ENCODE measurements around the gene TWIST2.

The TWIST2 gene

DNA sequence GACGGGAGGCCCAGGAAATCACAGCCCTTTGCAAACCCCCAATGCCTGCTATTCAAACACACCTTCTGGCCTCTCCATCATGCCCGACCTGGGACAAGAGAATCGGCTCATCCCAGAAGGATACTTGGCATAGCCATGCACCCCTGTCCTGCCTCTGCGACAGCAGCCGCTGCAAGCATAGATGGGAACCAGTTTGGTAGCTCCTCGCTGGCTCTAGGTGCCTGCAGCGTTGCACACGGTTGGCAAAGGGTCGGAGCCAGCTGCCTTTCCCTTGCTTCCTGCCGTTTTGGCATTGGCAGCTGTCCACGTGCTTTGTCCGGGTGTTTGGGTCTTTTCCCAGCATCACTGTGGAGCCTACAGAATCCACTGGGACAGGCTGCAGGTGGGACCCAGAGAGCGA lies 76.9 kb downstream of the TWIST2 start:
- DNase-seq, result no peak

DNA sequence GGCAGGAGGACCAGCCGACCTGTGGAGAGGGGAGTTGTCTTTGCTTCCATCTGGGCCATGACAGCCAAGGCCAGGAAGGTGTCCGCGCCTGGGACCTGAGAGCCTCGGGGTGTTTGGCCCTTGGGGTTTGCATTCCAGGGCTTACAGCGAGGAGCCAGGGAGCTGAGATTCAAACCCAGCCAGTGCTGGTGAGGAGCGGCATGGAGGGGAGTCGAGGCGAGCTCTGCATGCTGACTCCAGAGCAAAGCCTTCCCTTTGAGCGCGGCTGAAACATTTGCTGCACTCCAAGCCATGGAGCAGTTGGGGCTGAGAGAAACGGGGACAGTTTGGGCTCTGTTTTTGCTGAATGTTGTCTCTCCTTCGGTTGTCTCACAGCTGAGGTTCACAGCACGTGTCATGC lies 77.4 kb downstream of the TWIST2 start:
- DNase-seq, result no peak

DNA sequence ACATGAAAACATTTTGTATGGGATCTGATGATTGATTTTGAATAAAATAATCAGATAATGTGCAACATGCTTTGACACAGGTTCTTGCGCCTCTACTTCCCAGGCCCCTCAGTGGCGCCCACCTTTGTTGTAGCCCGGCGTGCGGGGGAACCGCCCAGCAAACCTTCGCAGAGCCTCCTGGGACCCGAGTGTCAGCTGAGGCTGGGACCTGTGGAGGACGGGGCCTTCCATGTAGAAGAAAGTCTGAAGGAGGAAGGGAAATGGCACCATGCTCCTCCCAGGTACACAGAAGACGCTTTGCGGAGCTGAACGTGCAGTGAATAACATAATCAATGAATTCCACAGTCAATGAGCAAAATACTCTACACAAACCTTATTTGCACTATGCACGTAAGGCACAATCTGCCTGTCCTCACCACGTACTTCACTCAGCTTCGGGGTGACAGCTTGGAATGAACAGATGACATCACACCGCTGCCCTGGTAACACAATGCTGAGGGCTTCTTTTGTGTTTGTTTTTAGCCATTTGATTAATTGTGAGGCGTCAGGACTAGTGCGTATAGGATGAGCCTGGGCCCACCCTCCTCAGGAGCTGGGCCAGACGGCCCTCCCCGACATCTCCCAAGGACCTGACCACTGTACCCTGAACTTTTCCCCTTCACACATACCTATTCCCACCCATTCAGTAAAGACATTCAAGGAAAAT lies 78.1 kb downstream of the TWIST2 start:
- DNase-seq, result no peak

DNA sequence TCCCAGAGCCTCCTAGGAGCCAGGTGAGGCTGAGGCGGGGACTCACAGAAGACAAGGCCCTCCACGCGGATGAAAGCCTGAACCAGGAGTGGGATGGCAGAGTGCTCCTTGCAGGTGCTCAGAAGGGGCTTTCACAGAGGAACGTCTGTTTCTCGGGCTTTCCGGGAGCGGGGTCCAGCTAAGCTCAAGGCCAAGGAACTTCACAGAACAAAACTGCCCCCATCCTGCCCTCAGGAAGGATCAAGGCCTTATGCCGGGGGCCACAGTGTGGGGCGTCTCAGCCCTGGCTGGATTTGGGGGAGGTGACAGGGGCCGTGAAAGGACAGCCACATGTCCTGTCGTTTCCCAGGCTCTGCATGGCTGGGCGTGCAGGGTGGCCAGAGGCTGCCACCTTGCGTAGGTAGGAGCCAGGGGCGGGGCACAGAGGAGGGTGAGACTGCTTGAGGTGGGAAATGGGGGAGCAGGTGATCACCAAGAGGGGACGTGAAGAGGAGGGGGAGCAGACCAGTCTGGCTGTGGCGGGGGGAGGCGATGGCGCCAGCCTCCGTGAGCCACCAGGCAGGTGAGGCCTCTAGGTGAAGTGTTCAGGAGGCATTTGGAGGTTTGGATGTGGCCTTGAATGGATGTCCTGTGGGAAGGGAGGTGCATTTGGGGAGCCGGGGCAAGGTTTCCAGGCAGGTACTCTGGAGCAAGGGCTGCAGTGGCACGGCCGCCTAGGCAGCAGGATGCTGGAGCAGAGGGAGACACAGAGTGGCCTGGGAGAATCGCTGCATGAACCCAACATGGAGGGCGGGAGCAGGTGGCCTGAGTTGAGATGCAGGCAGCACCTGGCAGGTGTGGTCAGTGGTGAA lies 79.1 kb downstream of the TWIST2 start:
- no peak for DNase-seq

DNA sequence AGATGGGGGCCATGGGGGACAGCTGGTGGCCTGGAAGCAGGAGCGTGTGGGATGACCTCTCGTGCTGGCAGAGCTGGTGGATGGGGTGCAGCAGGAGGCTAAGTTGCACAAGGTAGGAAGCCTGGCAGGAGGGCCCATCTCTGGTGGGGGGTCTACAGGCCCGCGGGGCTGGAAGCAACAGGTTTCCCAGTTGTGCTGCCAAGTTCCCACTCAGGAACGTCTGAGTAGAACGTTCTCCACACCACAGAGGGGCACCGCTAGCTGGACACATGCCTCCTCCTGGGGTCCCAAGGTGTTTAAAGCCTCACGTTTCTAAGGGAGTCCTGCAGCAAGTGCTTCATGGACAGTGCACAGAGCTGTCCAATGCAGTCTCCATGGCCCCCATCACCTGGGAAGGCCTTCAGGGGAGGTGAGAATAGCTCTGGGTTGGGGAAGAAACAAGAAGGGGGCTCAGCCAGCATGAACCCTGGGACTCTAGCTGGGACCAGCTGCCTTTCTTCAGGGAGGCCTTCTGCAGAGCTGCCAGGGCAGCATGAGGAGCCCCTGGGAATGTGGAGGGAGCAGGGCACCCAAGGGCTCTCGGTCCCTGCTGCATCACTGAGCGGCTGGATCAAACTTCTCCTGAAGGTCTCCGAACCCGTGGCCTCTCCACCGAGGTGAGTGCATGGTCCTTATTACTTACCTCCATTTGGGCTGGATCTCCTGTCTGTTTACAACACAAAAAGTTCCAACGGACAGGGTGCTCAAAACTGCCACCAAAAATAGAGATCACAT lies 80.0 kb downstream of the TWIST2 start:
- DNase-seq, result no peak

DNA sequence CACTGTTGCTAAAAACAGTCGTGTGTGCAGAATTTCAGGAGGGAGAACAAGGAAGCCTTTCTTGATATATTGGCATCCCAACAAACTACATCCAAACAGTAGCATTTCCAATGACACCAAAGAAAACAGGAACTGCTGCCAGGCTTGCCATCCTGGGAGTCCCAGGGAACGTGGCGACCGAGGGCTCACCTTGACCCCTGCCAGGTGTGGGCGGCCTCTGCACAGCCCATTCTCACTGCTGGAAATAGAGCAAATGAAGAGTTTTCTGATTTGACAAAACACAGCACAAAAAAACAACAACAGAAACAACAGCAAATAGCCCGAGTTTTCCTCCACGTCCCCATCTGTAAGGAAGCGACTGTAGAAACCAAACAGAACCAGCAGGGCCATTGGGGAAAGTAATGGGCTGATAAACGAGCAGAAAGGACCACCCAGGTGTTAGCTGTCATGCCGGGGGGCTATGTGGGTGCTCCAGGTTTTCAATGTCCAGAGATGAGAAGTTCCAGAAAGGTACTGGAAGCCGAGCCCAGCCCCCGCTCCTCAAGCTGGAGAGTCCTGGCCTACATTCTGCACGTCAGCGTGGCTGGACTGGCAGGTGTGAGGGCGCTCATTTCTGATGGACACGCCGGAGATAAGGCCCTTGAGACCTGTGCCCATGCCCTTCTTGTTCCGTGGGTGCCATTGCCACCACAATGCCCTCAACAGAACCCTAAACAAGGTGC lies 80.8 kb downstream of the TWIST2 start:
- DNase-seq, result no peak

DNA sequence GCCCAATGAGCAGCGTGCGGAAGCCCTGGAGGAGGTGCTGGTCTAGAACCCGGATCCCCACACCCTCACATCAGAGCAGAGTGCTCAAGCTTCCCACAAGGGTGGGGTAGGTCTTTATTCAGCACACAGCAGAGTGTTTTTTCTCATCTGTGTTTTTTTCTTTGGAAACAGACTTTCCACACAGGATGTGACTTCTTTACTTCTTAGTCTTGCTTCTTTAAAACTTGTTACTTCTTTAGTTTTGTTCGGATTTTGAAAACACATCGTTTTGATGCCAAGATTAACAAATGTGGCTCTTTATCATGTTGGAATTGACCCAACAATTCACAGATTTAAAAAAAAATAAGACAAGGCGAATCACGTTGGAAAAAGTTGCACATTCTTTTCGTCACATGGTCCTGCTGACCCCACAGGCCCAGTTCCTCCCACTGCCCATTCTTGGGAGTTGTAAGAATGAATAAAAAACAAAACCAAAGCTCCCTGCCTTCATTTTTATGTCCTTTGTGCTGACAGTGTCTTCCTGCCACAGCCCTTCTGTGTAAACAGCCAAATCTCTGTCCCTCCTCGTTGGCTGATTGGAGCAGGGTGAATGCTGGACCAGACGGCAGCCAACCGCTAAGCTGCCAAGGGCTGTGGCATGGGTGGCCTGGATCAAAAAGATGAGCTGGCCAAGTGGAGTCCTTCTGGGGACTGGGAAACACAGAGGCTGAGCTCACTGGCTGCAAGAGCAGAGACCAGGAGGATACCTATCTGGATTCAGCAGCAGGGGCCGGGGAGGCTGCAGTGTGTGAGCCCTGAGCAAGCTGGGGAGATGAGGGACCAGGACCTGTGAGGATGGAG lies 81.6 kb downstream of the TWIST2 start:
- DNase-seq, result no peak

DNA sequence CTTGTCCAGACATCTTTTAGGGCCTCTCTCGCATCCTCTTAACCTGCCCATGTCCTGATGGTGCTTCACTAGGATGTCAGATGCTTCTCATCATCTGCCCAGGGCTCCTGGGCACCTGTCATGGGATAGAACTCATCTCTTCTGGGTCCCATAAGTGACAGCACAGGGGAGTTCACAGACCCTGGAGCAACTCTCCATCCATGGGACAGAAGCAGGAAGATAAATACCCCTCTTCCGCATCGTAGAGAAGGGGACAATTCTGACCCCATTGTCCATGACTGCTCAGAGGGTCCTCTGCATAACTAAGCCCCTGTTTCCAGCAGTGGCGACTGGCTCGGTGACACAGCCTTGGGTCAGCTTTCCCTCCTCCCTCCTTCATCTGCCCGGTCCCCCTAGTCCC lies 82.3 kb downstream of the TWIST2 start:
- DNase-seq, result no peak

DNA sequence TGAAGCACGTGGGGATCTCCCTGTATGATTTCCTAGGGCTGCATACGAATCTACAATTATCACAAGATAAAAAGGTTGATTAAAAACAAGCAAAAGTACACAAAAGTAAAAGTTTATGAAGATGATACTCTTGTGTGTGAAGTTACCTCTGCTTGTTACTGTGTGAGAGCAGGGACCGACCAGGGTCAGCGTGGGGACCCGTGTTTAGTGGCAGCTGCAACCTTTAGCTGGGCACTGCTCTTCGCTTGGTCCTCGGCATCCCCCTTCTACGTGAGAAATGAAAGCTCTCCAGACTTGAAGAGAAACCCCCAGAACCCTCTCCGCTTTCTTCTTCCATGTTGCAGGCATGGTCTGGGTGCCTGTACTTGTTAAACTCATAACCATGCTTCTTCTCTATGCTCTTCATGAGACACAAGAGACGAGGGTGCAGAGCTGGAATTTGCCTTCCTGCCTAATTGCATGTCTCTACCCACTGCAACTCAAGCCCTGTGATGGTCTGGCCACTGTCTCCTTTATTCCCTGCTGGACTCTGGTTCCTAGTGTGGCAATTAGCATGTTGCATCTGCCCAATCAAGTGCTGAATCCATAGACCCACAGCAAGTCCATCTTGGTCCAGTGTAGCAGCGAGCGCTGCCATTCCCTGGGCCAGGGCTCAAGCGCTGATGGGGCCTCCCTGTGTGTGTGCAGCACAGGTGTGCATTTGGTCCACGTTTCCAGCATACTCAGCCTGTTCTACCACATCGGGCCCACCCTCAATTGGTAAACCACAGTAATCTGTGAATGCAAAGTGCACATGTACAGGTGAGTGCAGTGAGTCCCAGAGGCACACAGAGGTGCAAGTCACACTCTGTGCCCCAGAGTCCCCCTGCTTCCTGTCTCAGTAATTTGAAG lies 88.5 kb downstream of the TWIST2 start:
- DNase-seq, result no peak

DNA sequence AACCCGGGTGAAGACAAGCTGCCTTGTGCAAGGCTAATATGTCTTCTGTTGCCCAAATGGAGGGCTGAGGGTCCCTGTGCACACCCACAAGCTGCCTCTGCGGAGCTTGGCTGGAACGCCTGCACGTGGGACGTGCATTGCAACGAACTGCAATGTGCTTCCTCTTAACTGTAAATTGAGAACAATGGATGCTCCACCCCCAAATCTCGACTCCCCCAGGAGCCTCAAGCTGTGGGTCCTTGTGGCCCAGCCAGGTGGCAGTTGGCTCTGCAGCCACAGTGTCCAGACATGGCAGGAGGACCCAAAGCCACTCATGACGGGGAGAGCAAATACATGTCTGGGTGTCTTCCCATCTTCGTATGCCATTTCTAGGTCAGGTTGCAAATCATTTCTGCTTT lies 90.1 kb downstream of the TWIST2 start:
- no peak for DNase-seq

DNA sequence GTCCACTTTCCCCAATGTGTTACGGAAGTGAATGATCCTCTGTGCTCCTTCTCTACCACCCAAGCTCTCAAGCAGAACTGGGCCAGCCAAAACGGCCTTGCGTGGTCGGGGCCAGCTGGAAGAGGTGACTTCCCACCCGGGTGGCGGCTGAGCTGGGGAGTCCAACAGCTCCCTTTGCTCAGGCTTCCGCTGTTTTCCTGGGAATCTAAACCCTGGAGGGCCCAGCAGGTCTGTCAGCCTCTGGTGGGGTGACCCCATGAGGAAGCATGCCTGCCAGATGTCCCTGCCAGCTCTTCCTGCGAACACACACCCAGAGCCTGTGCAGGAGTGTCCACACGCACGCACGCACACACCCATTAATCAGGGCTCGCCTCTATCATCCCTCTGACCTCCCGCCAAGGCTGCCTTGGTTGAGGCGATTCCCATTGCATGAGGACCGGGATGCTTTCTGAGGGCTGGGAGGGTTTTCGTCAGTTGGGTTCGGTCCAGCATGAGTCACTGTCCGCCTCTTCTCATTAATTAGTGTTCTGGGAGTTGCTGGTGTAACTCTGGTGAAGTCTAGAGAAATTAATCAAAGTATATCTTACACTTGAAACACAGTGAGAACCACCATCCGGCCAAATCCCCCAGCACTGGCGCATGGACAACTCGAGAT lies 90.6 kb downstream of the TWIST2 start:
- no peak for DNase-seq

DNA sequence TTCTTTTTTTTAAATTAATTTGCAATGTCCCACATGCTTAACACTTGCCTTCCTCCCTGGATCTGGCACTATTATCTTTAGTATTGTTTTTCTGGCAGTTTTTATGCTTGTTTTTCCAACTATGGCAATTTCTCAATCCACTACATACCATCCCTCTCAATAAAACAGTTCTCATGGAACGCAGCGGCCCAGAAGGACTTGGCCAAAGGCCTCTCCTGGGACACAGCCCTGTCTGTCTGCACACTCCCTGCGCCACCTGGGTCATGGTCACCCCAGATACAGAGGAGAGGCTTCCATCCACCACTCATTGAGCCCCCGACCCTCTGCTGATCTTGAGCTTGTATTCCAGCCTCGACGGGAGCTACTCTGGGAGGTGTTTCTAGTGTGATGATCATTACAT lies 91.2 kb downstream of the TWIST2 start:
- DNase-seq, result no peak

DNA sequence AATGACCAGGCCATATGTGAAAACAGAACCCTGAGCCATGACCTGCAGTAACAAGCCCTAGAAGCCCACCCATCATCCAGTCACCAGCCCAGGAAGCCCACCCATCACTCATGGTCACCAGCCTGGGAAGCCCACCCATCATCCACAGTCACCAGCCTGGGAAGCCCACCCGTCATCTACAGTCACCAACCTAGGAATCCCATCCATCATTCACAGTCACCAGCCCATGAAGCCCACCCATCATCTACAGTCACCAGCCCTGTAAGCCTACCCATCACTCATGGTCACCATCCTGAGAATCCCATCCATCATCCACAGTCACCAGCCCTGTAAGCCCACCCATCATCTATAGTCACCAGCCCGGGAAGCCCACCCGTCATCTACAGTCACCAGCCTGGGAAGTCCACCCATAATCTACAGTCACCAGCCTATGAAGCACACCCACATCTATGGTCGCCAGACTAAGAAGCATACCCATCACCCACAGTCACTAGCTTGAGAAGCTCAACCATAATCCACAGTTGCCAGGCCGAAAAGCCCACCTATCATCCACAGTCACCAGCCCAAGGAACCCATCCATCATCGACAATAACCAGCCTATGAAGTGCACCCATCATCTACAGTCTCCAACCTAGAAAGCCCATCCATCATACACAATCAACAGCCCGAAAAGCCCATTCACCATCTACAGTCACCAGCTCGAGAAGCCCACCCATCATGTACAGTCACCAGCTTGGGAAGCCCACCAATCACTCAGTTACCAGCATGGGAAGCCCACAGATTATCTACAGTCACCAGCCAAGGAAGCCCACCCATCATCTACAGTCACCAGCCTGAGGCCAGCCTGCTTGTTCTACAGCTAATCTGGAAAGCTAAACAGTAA lies 91.9 kb downstream of the TWIST2 start:
- no peak for DNase-seq

DNA sequence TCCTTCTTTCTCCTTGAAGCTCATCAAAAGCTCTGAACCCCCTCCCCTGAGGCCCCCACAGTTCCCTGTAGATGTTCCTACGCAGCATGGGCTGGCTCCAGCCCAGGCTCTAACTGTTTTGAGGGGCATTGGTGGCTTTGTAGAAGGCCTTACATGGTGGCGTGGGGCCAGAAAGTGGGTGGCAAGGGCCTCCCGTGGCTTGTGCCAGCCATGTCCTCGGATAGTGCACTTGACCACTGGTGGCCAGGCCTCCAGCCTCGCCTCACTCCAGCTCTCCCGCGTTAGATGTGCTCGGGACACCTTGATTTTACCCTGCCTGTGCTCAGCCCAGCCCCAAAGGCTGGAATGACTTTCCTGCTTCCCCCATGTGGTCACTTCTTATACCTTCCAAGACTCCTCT lies 92.9 kb downstream of the TWIST2 start:
- no peak for DNase-seq

DNA sequence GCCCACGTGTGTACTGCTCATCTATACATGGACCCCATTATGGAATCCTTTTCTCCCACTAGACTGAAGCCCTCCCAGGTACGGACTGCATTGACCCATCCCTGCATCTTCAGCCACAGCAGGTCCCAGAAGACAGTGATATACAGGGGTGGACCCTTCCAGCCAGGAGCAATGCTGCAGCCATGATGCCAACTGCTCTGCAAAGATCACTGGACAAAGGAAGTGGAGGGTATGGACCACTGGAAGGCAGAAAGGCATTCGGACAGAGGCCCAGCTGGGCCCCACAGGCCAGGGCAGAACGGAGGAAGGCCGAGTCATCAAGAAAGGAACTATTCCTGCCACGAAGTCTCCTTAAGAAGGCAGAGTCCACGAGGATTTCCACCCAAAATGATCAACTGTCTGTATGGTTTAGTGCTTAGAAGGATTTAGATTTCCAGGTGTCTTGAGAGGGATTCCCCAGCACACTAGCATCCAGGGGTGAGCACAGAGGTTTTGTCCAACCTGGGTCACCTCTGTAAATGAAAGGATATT lies 93.4 kb downstream of the TWIST2 start:
- DNase-seq, result no peak

DNA sequence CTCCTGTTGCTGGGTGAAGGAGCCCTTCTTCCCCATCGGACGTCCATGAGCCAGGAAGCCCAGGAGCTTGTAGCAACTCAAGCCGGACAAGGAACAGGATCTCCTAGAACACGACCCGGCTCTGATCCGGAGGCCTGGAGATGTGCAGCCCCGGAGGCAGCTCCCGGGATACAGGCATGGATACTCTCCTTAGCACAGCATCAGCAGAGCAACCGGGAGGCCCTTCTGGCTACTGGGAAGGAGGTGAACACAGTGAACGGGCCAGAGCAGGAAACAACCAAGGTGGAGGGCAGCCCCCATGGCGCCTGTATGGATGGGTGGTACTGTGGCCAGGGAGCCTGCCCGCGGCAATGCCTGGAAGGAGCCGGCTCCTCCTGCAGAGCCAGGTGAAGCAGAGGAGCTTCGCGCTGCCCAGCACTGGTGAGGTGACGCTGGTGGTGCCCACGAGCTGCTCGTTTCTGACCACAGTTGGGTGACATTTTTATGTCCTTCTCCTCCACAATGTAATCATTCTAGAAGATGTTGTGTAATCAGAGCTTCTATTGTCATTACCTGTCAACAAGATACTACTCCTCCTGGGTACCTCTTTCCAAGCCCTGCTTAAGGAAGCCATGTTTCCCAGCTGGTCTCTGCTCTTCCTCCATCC lies 94.3 kb downstream of the TWIST2 start:
- no peak for DNase-seq

DNA sequence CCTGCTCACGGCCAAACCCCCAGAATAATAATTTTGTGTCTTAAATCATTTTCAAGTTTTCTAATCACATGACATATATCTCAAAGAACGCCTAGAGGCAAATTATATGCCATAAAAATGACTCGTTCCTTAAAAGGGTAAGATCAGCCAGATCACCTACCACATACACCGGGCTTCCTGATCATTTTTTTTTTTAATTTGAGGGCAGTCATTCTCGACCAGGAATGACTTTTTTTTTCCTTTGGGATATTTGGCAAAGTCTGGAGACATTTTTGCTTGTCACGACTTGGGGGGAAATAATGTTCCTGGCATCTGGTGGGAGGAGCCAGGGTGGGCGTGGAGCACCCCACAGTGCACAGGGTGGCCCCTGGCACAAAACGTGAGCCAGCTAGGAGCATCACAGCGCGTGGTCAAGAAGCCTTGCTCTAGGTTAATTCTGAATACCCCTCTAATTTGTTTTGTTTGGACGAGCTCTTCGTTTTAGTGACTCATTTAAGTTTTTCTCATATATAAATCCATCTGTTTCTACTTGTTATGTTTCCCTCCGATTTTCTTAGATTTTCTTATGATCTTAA lies 94.9 kb downstream of the TWIST2 start:
- no peak for DNase-seq
